DOHH2 (cell line): Measurements from ENCODE around the gene CDK5R1.
A peak's percentile ranks its signal among the peaks of the same experiment; 100 is the strongest.

Experiments used
- H3F3A ChIP-seq: fragments of 200-600 bp; sonication (generic), shearing (Covaris generic); 2 replicates; pipeline ENCODE4 v1.6.0; 2016; ENCODE audit warnings: antibody characterized with exemption, mild to moderate bottlenecking; ENCODE audit not compliant: control insufficient read depth, insufficient read depth
- H3K27ac ChIP-seq: fragments of 200-600 bp; sonication (generic); 2 replicates; pipeline ENCODE4 v1.5.1; 2014; ENCODE audit warnings: low read depth, mild to moderate bottlenecking, low read length, moderate library complexity
- H3K27me3 ChIP-seq: fragments of 200-600 bp; sonication (generic); 2 replicates; pipeline ENCODE4 v1.6.1; 2014; ENCODE audit warnings: mild to moderate bottlenecking, low read length, mixed read lengths; ENCODE audit not compliant: control insufficient read depth
- H3K36me3 ChIP-seq: fragments of 200-600 bp; sonication (generic); 2 replicates; pipeline ENCODE4 v1.6.1; 2014; ENCODE audit warnings: mild to moderate bottlenecking, low read length, moderate library complexity, mixed read lengths; ENCODE audit not compliant: control insufficient read depth
- H3K4me1 ChIP-seq: fragments of 200-600 bp; sonication (generic); 2 replicates; pipeline ENCODE4 v1.6.1; 2014; ENCODE audit warnings: mild to moderate bottlenecking, low read length, mixed read lengths; ENCODE audit not compliant: control insufficient read depth
- H3K4me2 ChIP-seq: fragments of 200-600 bp; sonication (generic); 2 replicates; pipeline ENCODE4 v1.6.0; 2014; ENCODE audit warnings: mild to moderate bottlenecking, low read length, moderate library complexity
- H3K4me3 ChIP-seq: fragments of 200-600 bp; sonication (generic); 2 replicates; pipeline ENCODE4 v1.5.1; 2014; ENCODE audit warnings: mild to moderate bottlenecking, low read length, mixed read lengths
- H3K79me2 ChIP-seq: fragments of 200-600 bp; sonication (generic); 2 replicates; pipeline ENCODE4 v1.6.1; 2014; ENCODE audit warnings: mild to moderate bottlenecking, low read length, mixed read lengths; ENCODE audit not compliant: control insufficient read depth
- H3K9me2 ChIP-seq: fragments of 200-600 bp; sonication (generic); replicated peaks from 2 replicates; pipeline ENCODE4 v1.6.1; 2014; ENCODE audit warnings: mild to moderate bottlenecking, low read length, mixed read lengths; ENCODE audit not compliant: control insufficient read depth
- H3K9me3 ChIP-seq: fragments of 200-600 bp; sonication (generic); 2 replicates; pipeline ENCODE4 v1.6.1; 2014; ENCODE audit warnings: antibody characterized with exemption, low read length, mixed read lengths; ENCODE audit not compliant: control insufficient read depth, insufficient read depth
- H4K20me1 ChIP-seq: fragments of 200-600 bp; sonication (generic); 2 replicates; pipeline ENCODE4 v1.6.0; 2014; ENCODE audit warnings: low read depth, mild to moderate bottlenecking, antibody characterized with exemption, low read length, moderate library complexity; ENCODE audit not compliant: control insufficient read depth, insufficient read depth
- EZH2phosphoT487 ChIP-seq: fragments of 200-600 bp; sonication (generic); IDR thresholded peaks from 2 replicates; pipeline ENCODE4 v1.6.1; 2017; ENCODE audit warnings: borderline replicate concordance, mild to moderate bottlenecking, antibody characterized with exemption, low read length, moderate library complexity, mixed read lengths
- TF ChIP-seq, protein P1 (sequence below): fragments of 200-600 bp; sonication (generic); IDR thresholded peaks from one replicate; pipeline ENCODE4 v1.5.1; 2014; ENCODE audit warnings: antibody characterized with exemption, mild to moderate bottlenecking, low read depth, low read length; ENCODE audit not compliant: poor library complexity, severe bottlenecking

CDK5R1 gene

DNA sequence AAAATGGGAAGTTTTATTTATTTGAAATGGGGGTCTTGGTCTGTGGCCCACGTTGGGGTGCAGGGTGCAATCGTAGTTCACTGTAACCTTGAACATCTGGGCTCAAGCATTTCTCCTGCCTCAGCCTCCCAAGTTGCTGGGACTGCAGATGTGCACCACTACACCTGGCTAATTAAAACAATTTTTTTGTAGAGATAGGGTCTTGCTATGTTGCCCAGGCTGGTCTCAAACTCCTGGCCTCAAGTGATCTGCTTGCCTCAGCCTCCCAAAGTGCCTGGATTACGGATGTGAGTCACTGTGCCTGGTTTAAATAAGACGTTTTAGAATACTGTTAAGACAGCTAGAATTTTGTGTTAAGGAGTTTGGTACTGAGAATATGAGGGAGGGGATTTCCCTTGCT is 26.7 kb upstream of the CDK5R1 start:
- H3K36me3 ChIP-seq, result peaks cover 82% of the 10 kb centered on the region
- H3K4me2 ChIP-seq, result no peak overlapping the region
- TF ChIP-seq EZH2phosphoT487, result no peak
- TF ChIP-seq, protein P1, sequence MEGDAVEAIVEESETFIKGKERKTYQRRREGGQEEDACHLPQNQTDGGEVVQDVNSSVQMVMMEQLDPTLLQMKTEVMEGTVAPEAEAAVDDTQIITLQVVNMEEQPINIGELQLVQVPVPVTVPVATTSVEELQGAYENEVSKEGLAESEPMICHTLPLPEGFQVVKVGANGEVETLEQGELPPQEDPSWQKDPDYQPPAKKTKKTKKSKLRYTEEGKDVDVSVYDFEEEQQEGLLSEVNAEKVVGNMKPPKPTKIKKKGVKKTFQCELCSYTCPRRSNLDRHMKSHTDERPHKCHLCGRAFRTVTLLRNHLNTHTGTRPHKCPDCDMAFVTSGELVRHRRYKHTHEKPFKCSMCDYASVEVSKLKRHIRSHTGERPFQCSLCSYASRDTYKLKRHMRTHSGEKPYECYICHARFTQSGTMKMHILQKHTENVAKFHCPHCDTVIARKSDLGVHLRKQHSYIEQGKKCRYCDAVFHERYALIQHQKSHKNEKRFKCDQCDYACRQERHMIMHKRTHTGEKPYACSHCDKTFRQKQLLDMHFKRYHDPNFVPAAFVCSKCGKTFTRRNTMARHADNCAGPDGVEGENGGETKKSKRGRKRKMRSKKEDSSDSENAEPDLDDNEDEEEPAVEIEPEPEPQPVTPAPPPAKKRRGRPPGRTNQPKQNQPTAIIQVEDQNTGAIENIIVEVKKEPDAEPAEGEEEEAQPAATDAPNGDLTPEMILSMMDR, result no peak
- peaks cover 3% of the 10 kb centered on the region; the same call in 1 of the 2 replicates for H3F3A ChIP-seq
- no peaks in the 10 kb centered on the region for H3K9me2 ChIP-seq
- no peak overlapping the region for H3K27ac ChIP-seq
- peaks cover 7% of the 10 kb centered on the region for H3K4me1 ChIP-seq
- no peaks in the 10 kb centered on the region; the same call in 1 of the 2 replicates for H4K20me1 ChIP-seq
- peaks cover 63% of the 10 kb centered on the region for H3K79me2 ChIP-seq
- H3K4me3 ChIP-seq, result no peak overlapping the region
- no peaks in the 10 kb centered on the region for H3K27me3 ChIP-seq
- H3K9me3 ChIP-seq, result no peaks in the 10 kb centered on the region

DNA sequence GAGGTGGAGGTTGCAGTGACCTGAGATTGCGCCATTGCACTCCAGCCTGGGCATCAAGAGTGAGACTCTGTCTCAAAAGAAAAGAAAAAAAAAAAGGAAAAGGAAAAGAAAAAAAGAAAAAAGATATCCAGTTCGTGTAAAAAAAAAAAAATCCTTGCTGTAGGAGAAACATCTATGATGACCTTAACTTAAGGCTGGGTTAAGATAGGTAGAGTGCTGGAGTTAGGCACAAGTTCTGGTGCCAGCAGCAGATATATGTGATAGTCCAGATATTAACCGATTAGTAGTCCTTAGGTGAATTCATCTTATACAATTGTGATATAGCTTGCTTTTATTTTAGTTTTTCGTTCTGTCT is 25.3 kb upstream of the CDK5R1 start:
- Histone ChIP-seq H4K20me1 (no peaks in the 10 kb centered on the region; the same call in 1 of the 2 replicates), H3K4me2 (no peak overlapping the region), H3K9me3 (no peaks in the 10 kb centered on the region), H3K4me1 (peaks cover 7% of the 10 kb centered on the region), H3K27ac (no peak overlapping the region), H3K27me3 (no peaks in the 10 kb centered on the region), H3K79me2 (peaks cover 55% of the 10 kb centered on the region), H3K4me3 (no peak overlapping the region), H3K36me3 (peaks cover 84% of the 10 kb centered on the region), H3K9me2 (no peaks in the 10 kb centered on the region), H3F3A (peaks cover 3% of the 10 kb centered on the region; the same call in 1 of the 2 replicates)
- TF ChIP-seq, protein P1, result no peak
- TF ChIP-seq EZH2phosphoT487, result no peak

DNA sequence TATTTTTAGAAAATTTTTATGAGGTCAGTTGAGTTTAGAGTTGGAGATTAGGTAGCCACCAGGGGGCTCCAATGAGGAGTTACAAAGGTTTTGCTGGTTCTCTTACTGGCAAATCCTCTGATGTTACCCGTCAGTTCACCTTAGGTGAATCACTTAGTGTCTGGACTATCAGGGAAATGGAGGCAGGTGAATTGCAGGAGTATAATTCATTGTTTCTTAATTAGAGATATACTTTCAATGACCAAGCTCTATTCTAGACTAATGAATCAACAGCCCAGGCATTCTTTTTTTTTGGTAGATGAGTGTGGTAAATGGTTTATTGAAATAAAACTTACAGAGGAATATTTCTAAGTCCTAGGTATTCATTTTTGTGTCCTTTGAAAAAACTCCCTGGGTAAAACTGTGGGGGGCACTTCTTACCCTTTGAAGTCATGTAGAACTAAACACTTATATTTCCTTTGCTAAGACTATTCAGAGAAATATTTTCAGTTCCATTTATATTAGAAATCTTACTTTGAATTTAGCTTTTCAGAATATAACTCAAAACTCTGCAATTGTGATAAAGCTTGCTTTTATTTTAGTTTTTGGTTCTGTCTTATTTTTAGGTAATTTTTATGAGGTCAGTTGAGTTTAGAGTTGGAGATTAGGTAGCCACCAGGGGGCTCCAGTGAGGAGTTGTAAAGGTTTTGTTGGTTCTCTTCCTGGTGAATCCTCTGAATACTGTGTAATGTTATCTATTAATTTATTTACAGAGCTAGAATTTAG is 24.8 kb upstream of the CDK5R1 start:
- H3K9me3 ChIP-seq, result no peaks in the 10 kb centered on the region
- H3K4me2 ChIP-seq, result no peak overlapping the region
- peaks cover 7% of the 10 kb centered on the region for H3K4me1 ChIP-seq
- H3K27ac ChIP-seq, result no peak overlapping the region
- TF ChIP-seq, protein P1, result peak; percentile 69
- no peak for TF ChIP-seq EZH2phosphoT487
- no peaks in the 10 kb centered on the region; the same call in 1 of the 2 replicates for H4K20me1 ChIP-seq
- no peaks in the 10 kb centered on the region for H3K9me2 ChIP-seq
- peaks cover 3% of the 10 kb centered on the region; the same call in 1 of the 2 replicates for H3F3A ChIP-seq
- no peak overlapping the region for H3K4me3 ChIP-seq
- peaks cover 86% of the 10 kb centered on the region for H3K36me3 ChIP-seq
- H3K27me3 ChIP-seq, result no peaks in the 10 kb centered on the region
- H3K79me2 ChIP-seq, result peaks cover 51% of the 10 kb centered on the region
